MCF 10A (cell line): ENCODE results near the gene GGTLC2. TPM values are rescaled to one million over a fixed set of nuclear protein-coding genes. Genes with fewer than 3 reads are reported as not detected.

Experiments used
- BruUV-seq: library from RNA; stranded (reverse); fragments of 400-500 nt; replicated peaks from 2 replicates; lab custom pipeline; 2021; lab: Mats Ljungman, UMichigan
- CTCF ChIA-PET: fragments of 300-600 bp; sonication (Branson Sonifier 250); formaldehyde crosslinking; extraction: SDS; loops from one replicate; lab custom pipeline; 2021; ENCODE audit warnings: antibody characterized with exemption, inconsistent platforms; lab: Yijun Ruan, JAX
- POLR2A ChIA-PET: fragments of 300-600, 350-650 bp; sonication (Branson Sonifier 250); formaldehyde crosslinking; extraction: SDS; loops from one replicate; lab custom pipeline; 2020; ENCODE audit warnings: antibody characterized with exemption, inconsistent platforms; lab: Yijun Ruan, JAX
- DNase-seq: peaks from one replicate; pipeline ENCODE4 v3.0.0-alpha.2; 2018; ENCODE audit not compliant: unreplicated experiment
- H3K27ac Mint-ChIP-seq: one replicate; pipeline ENCODE4 v1.8.0; 2022; ENCODE audit warnings: mild to moderate bottlenecking, low read depth, mixed read lengths; ENCODE audit not compliant: unreplicated experiment
- H3K27me3 Mint-ChIP-seq: one replicate; pipeline ENCODE4 v1.8.0; 2022; ENCODE audit warnings: mixed read lengths; ENCODE audit not compliant: insufficient read depth, unreplicated experiment
- H3K36me3 Mint-ChIP-seq: one replicate; pipeline ENCODE4 v1.8.0; 2022; ENCODE audit warnings: mild to moderate bottlenecking, moderate library complexity, mixed read lengths; ENCODE audit not compliant: insufficient read depth, unreplicated experiment
- H3K4me1 Mint-ChIP-seq: one replicate; pipeline ENCODE4 v1.8.0; 2022; ENCODE audit warnings: mixed read lengths; ENCODE audit not compliant: insufficient read depth, unreplicated experiment
- H3K4me3 Mint-ChIP-seq: one replicate; pipeline ENCODE4 v1.8.0; 2022; ENCODE audit warnings: mild to moderate bottlenecking, moderate library complexity, mixed read lengths; ENCODE audit not compliant: unreplicated experiment
- H3K9me3 Mint-ChIP-seq: one replicate; pipeline ENCODE4 v1.8.0; 2022; ENCODE audit warnings: mixed read lengths; ENCODE audit not compliant: unreplicated experiment
- intact Hi-C: fragments of 100-400 bp; cut with micrococcal nuclease; formaldehyde crosslinking; loops from 2 replicates; pipeline ENCODE4 v1.14.1; 2022
- total RNA-seq: library from RNA; stranded (reverse); gene quantifications from 2 replicates; pipeline ENCODE4 v1.2.3, GENCODE V29; 2022
- TF ChIP-seq, protein P1 (sequence below): fragments of 200-600 bp; IDR thresholded peaks from one replicate; pipeline ENCODE4 v1.8.0; 2022; ENCODE audit warnings: antibody characterized with exemption, mild to moderate bottlenecking; ENCODE audit not compliant: unreplicated experiment

The GGTLC2 gene
- total RNA-seq, 1 experiment from 2014 or later, result not detected

DNA sequence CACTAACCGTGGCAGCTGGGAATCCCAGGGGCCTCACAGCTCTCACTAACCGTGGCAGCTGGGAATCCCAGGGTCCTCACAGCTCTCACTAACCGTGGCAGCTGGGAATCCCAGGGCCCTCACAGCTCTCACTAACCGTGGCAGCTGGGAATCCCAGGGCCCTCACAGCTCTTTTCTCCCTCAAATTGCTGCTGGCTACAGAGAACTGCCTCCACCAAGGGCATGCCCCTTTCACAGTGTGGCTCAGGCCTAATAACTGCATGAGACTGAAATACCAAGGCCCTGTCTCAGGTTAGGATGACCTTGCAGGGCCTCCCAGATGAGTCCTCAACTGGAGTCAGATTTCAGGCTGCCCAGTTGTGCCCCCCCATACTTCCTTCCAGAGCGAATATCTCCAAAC lies 35.1 kb upstream of the GGTLC2 start:
- DNase-seq, result no peak
- Mint-ChIP-seq H3K9me3 (no peaks in the 10 kb centered on the region), H3K27ac (no peak overlapping the region), H3K4me1 (no peaks in the 10 kb centered on the region), H3K27me3 (peaks cover 13% of the 10 kb centered on the region), H3K4me3 (no peak overlapping the region), H3K36me3 (no peaks in the 10 kb centered on the region)
- BruUV-seq, result no TSS peak
- intact Hi-C loops, result no loop called here
- TF ChIP-seq, protein P1, sequence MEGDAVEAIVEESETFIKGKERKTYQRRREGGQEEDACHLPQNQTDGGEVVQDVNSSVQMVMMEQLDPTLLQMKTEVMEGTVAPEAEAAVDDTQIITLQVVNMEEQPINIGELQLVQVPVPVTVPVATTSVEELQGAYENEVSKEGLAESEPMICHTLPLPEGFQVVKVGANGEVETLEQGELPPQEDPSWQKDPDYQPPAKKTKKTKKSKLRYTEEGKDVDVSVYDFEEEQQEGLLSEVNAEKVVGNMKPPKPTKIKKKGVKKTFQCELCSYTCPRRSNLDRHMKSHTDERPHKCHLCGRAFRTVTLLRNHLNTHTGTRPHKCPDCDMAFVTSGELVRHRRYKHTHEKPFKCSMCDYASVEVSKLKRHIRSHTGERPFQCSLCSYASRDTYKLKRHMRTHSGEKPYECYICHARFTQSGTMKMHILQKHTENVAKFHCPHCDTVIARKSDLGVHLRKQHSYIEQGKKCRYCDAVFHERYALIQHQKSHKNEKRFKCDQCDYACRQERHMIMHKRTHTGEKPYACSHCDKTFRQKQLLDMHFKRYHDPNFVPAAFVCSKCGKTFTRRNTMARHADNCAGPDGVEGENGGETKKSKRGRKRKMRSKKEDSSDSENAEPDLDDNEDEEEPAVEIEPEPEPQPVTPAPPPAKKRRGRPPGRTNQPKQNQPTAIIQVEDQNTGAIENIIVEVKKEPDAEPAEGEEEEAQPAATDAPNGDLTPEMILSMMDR, result no peak
- CTCF ChIA-PET, result interaction anchor here (0.8 kb wide), 1 partner anchor 144 kb away, joined by 3 read pairs; no protein-coding TSS in a partner anchor
- POLR2A ChIA-PET, result no interaction called here

DNA sequence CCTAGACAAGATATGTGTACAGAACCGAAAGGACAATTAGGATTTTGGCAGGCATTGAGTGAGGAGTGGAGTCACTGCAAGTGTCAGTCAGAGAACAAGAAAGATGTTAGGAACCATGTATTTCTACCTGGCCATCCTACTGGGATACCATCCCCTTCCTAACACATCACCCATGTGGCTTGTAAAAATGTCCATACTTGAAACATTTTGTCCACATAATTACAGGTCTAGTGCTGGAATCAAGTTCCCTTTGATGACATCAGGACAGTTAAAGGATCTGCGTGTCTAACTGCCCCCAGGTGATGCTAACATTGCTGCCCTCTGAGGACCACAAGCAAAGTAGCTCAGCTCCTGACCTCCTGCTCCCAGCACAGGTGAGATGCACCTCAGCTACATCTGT lies 31.9 kb upstream of the GGTLC2 start:
- H3K36me3 Mint-ChIP-seq, result no peaks in the 10 kb centered on the region
- ChIA-PET CTCF (interaction anchor here (1.1 kb wide), 1 partner anchor 343 kb away, joined by 3 read pairs; no protein-coding TSS in a partner anchor), POLR2A (no interaction called here)
- BruUV-seq, result no TSS peak
- no peak overlapping the region for H3K4me3 Mint-ChIP-seq
- H3K9me3 Mint-ChIP-seq, result no peaks in the 10 kb centered on the region
- H3K27me3 Mint-ChIP-seq, result peaks cover 13% of the 10 kb centered on the region
- TF ChIP-seq, protein P1, result no peak
- peaks cover 11% of the 10 kb centered on the region for H3K4me1 Mint-ChIP-seq
- H3K27ac Mint-ChIP-seq, result no peak overlapping the region
- intact Hi-C loops, result no loop called here
- DNase-seq, result no peak

DNA sequence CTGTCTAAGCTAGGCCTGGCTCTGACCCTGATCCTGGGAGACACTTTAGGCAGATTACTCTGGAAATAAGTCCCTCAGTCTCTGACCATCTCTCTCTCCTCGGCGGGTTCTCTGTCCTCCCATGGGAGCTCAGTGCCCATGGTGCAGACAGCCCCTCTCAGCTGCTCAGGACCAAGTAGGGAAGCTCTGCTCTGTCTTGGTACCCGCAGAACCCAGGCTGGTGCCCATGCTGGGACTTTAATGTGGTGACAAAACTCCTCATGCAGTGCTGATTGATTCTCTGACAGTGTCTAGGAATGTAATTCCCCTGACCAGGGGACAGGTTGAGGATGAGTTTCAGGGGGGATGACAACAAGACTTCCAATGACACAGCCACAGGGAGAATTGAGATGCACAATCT lies 30.3 kb upstream of the GGTLC2 start:
- POLR2A ChIA-PET, result no interaction called here
- intact Hi-C loops, result no loop called here
- peaks cover 11% of the 10 kb centered on the region for H3K27me3 Mint-ChIP-seq
- no TSS peak for BruUV-seq
- H3K36me3 Mint-ChIP-seq, result no peaks in the 10 kb centered on the region
- no peak overlapping the region for H3K27ac Mint-ChIP-seq
- DNase-seq, result no peak
- CTCF ChIA-PET, result interaction anchor here (0.5 kb wide), 1 partner anchor 72 kb away, joined by 3 read pairs; no protein-coding TSS in a partner anchor
- TF ChIP-seq, protein P1, result no peak
- H3K4me3 Mint-ChIP-seq, result no peak overlapping the region
- peaks cover 11% of the 10 kb centered on the region for H3K4me1 Mint-ChIP-seq
- no peaks in the 10 kb centered on the region for H3K9me3 Mint-ChIP-seq

DNA sequence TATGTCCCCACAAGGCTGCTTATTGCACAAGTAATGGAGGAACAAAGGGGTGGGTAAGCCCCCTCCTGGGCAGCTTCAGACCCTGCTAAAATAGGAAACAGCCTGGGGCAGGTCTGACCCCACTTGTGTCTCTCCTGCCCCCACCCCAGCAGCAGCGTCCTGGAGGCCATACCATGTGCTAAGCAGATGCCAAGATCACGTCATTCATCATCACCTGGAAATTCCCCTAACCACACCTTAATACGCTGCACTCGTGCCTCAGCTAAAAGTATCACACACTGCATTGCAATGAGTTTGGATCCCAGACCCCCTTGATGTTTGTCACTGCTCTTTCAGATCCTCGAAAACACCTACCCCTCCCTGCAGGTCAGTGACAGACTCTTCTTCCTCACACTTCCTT lies 27.8 kb upstream of the GGTLC2 start:
- ChIA-PET CTCF (interaction anchor here (0.6 to 2.0 kb wide), 3 partner anchors 23 to 233 kb away, joined by 3 to 6 read pairs (median 3); no protein-coding TSS in a partner anchor), POLR2A (no interaction called here)
- Mint-ChIP-seq H3K4me1 (peaks cover 11% of the 10 kb centered on the region), H3K4me3 (no peak overlapping the region), H3K36me3 (no peaks in the 10 kb centered on the region), H3K9me3 (no peaks in the 10 kb centered on the region), H3K27ac (peak overlapping the region; percentile 73), H3K27me3 (no peaks in the 10 kb centered on the region)
- DNase-seq, result peak; percentile 38
- intact Hi-C loops, result no loop called here
- no TSS peak for BruUV-seq
- TF ChIP-seq, protein P1, result no peak
